ENCODE measurements around the gene OR4D11. TPM values are rescaled to one million over a fixed set of nuclear protein-coding genes. Genes with fewer than 3 reads are reported as not detected.

The OR4D11 gene
- total RNA-seq = not detected
- long read RNA-seq = 0 reads

DNA sequence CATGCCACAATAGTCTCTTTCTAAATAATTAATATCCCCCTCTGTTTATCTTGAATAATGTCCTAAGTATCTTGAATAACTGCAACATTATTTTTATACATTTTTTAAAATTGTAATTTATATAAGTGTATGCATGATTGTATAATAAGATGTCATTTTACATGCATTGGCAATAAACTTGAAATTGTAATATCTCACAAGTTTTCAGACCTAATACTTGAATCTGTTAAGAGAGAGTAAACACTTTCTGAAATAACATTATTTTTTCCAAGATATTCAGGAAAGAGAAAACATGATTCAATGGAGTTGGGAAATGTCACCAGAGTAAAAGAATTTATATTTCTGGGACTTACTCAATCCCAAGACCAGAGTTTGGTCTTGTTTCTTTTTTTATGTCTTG is at the start of gene OR4D11:
Gene OR4D11 (plus strand): TSS at position 301 of the 400 bp plus-strand sequence. CDS start 0 bp downstream, at position 301.
- Histone ChIP-seq H3K27me3 (ENCODE audit: low read depth) (no peaks in the 10 kb centered on the region), H3K4me3 (no peak within 1 kb of the TSS), H3K27ac (no peak within 1 kb of the TSS), H3K9me3 (no peaks in the 10 kb centered on the region), H3K36me3 (no peaks in the 10 kb centered on the region), H3K4me1 (no peaks in the 10 kb centered on the region)
- ATAC-seq = no peak
- DNase-seq = no peak
- TF ChIP-seq CTCF (IDR thresholded peaks at IDR 0.05) = no peak
- intact Hi-C loops (cut with DNase I) = no loop called here

- no peaks in the 10 kb centered on the region for H3K27me3 ChIP-seq (ENCODE audit: low read depth)
- no peak for ATAC-seq
- intact Hi-C loops (cut with DNase I) = no loop called here
- no peak for TF ChIP-seq CTCF (IDR thresholded peaks at IDR 0.05)
- no peaks in the 10 kb centered on the region for H3K4me1 ChIP-seq
- H3K9me3 ChIP-seq = no peaks in the 10 kb centered on the region
- DNase-seq = no peak
- no peak within 1 kb of the TSS for H3K4me3 ChIP-seq
- H3K27ac ChIP-seq = no peak within 1 kb of the TSS
- no peaks in the 10 kb centered on the region for H3K36me3 ChIP-seq
Observed at GRCh38 chr11:59456661-59457060, 46.7 kb upstream of the OR4D11 start, which contains the start of gene OR4D6. Gene OR4D6, plus strand, starts transcription at chr11:59456961. Its CDS starts 0 bp downstream, at chr11:59456961.

- Histone ChIP-seq H3K9me3 (no peaks in the 10 kb centered on the region), H3K4me3 (no peak overlapping the region), H3K4me1 (no peaks in the 10 kb centered on the region), H3K27me3 (ENCODE audit: low read depth) (no peaks in the 10 kb centered on the region), H3K36me3 (no peaks in the 10 kb centered on the region), H3K27ac (no peak overlapping the region)
- no peak for TF ChIP-seq CTCF (IDR thresholded peaks at IDR 0.05)
- DNase-seq = no peak
- ATAC-seq = no peak
- intact Hi-C loops (cut with DNase I) = no loop called here
Observed at GRCh38 chr11:59459916-59460315, 43.5 kb upstream of the OR4D11 start.

GRCh38 chr11:59463190-59463641 is 40.2 kb upstream of the OR4D11 start:
- TF ChIP-seq CTCF (IDR thresholded peaks at IDR 0.05) = no peak
- Histone ChIP-seq H3K27ac (no peak overlapping the region), H3K9me3 (no peaks in the 10 kb centered on the region), H3K36me3 (no peaks in the 10 kb centered on the region), H3K27me3 (ENCODE audit: low read depth) (no peaks in the 10 kb centered on the region), H3K4me3 (no peak overlapping the region), H3K4me1 (no peaks in the 10 kb centered on the region)
- DNase-seq = no peak
- peak in 1 of 2 donors; percentile 17 for ATAC-seq
- intact Hi-C loops (cut with DNase I) = no loop called here

DNA sequence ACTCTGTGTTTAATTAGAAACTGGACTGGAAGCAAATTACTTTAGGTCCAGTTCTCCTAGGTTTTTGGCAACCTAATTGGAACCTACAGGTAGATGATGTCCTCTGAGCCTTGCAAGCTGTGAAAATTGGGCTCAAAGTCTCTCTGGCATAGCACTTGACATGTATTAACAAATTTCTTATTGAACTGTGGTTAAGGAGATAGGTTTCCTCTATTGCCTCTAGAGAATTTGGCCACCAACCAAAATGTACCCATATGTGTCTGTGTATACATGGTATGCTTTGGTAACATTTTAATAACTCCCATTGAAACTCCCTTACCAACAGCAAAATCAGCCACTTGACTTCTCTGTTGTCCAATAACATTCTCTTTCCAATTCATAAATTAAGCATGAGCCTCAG is 30.4 kb upstream of the OR4D11 start, which contains the start of gene OR4D10:
Gene OR4D10 (plus strand): TSS at position 301 of the 400 bp plus-strand sequence. CDS start 4,115 bp downstream, outside the sequence.
- H3K27me3 ChIP-seq (ENCODE audit: low read depth) = no peaks in the 10 kb centered on the region
- no peak within 1 kb of the TSS for H3K4me3 ChIP-seq
- ATAC-seq = no peak
- no peak within 1 kb of the TSS for H3K27ac ChIP-seq
- DNase-seq = no peak
- H3K36me3 ChIP-seq = no peaks in the 10 kb centered on the region
- intact Hi-C loops (cut with DNase I) = no loop called here
- no peak for TF ChIP-seq CTCF (IDR thresholded peaks at IDR 0.05)
- H3K4me1 ChIP-seq = no peaks in the 10 kb centered on the region
- no peaks in the 10 kb centered on the region for H3K9me3 ChIP-seq

Measured in lower lobe of right lung (tissue), 2 donors.